ENCODE data around the gene PPP5C. TPM values are rescaled to one million over a fixed set of nuclear protein-coding genes. Genes with fewer than 3 reads are reported as not detected.

The PPP5C gene
- total RNA-seq, 1 experiment from 2014 or later = 79.9 TPM

DNA sequence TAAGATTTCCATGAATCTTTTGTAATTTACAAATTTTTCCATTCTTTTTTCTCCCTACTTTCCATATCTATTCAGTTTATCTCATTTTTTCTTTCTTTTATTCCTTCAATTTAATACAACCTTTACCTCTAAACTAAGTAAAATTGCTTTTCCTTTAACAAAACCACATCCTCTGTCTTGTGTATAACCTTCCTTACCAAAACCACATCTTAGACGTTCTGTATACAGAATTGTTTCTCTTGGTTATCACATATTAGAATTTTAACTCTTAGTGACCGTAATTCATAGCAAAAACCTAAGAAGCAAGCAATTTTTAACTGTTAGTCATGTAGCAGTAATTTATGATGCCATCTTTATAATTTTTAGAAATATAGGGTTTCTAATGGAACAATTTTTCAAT is 15.0 kb downstream of the PPP5C start:
- intact Hi-C loops (cut with micrococcal nuclease) = no loop called here
- H3K9me3 ChIP-seq (ENCODE audit: low read length) = no peaks in the 10 kb centered on the region
- no peak overlapping the region for H3K4me3 ChIP-seq (ENCODE audit: low read length)
- H3K4me1 ChIP-seq (ENCODE audit: insufficient read depth, low read length) = no peaks in the 10 kb centered on the region
- ATAC-seq (no peak), DNase-seq (no peak)
- H3K4me2 ChIP-seq (ENCODE audit: low read length) = no peak overlapping the region
- TF ChIP-seq EZH2phosphoT487 (IDR thresholded peaks at IDR 0.05; ENCODE audit: borderline replicate concordance, low read length) (no peak), CTCF (conservative IDR thresholded peaks at IDR 0.05; ENCODE audit: low read depth, low read length) (no peak)
- H3K27me3 ChIP-seq (ENCODE audit: low read length) = no peaks in the 10 kb centered on the region
- ChIA-PET CTCF (no interaction called here), POLR2A (ENCODE audit: unreplicated experiment) (no interaction called here)
- H3K36me3 ChIP-seq (ENCODE audit: low read depth, low read length) = peaks cover 5% of the 10 kb centered on the region; the same call in 1 of the 2 replicates
- H3F3A ChIP-seq (ENCODE audit: low read length, unreplicated experiment) = no peaks in the 10 kb centered on the region
- no peak overlapping the region for H3K9ac ChIP-seq (ENCODE audit: low read length)
- no peaks in the 10 kb centered on the region for H4K20me1 ChIP-seq (ENCODE audit: low read length)
- no peaks in the 10 kb centered on the region for H3K9me2 ChIP-seq (replicated peaks; ENCODE audit: low read length)
- no peak overlapping the region for H3K27ac ChIP-seq (ENCODE audit: low read length)
- H3K79me2 ChIP-seq (ENCODE audit: low read length) = peaks cover 27% of the 10 kb centered on the region
- BruUV-seq (replicated peaks) = no TSS peak
- H2AFZ ChIP-seq (ENCODE audit: low read length) = no peak overlapping the region

GRCh38 chr19:46364359-46364758 is 17.5 kb downstream of the PPP5C start:
- peaks cover 15% of the 10 kb centered on the region for H3K79me2 ChIP-seq (ENCODE audit: low read length)

GRCh38 chr19:46365561-46365960 is 18.7 kb downstream of the PPP5C start:
- ChIA-PET CTCF (no interaction called here), POLR2A (ENCODE audit: unreplicated experiment) (no interaction called here)
- BruUV-seq (replicated peaks) = no TSS peak
- H3K9ac ChIP-seq (ENCODE audit: low read length) = no peak overlapping the region
- no peak overlapping the region for H3K4me3 ChIP-seq (ENCODE audit: low read length)
- no peak overlapping the region for H2AFZ ChIP-seq (ENCODE audit: low read length)
- H3K4me2 ChIP-seq (ENCODE audit: low read length) = no peak overlapping the region
- H3K36me3 ChIP-seq (ENCODE audit: low read depth, low read length) = peaks cover 5% of the 10 kb centered on the region; the same call in 1 of the 2 replicates
- H4K20me1 ChIP-seq (ENCODE audit: low read length) = 0 out of 2 replicates have a peak, but pooled peaks cover 3% of the 10 kb centered on the region
- no peak for ATAC-seq
- intact Hi-C loops (cut with micrococcal nuclease) = loop anchor here (1.0 kb wide), 1 partner anchor 18 kb away; the partner anchor contains the start of gene PPP5C
- no peaks in the 10 kb centered on the region for H3K9me3 ChIP-seq (ENCODE audit: low read length)
- TF ChIP-seq CTCF (conservative IDR thresholded peaks at IDR 0.05; ENCODE audit: low read depth, low read length) (no peak), EZH2 (IDR thresholded peaks at IDR 0.05; ENCODE audit: low read length, unreplicated experiment) (no peak), EZH2phosphoT487 (IDR thresholded peaks at IDR 0.05; ENCODE audit: borderline replicate concordance, low read length) (no peak)
- no peaks in the 10 kb centered on the region for H3K27me3 ChIP-seq (ENCODE audit: low read length)
- H3K27ac ChIP-seq (ENCODE audit: low read length) = no peak overlapping the region
- H3K79me2 ChIP-seq (ENCODE audit: low read length) = peaks cover 16% of the 10 kb centered on the region
- no peaks in the 10 kb centered on the region for H3K9me2 ChIP-seq (replicated peaks; ENCODE audit: low read length)
- H3K4me1 ChIP-seq (ENCODE audit: insufficient read depth, low read length) = peaks cover 5% of the 10 kb centered on the region
- DNase-seq = no peak
- no peaks in the 10 kb centered on the region for H3F3A ChIP-seq (ENCODE audit: low read length, unreplicated experiment)

More at GRCh38 chr19:46364359-46364758, 17.5 kb downstream of the PPP5C start:
- Histone ChIP-seq H3K9me3 (ENCODE audit: low read length) (no peaks in the 10 kb centered on the region), H3F3A (ENCODE audit: low read length, unreplicated experiment) (no peaks in the 10 kb centered on the region), H2AFZ (ENCODE audit: low read length) (no peak overlapping the region), H3K4me3 (ENCODE audit: low read length) (no peak overlapping the region), H3K36me3 (ENCODE audit: low read depth, low read length) (peaks cover 5% of the 10 kb centered on the region; the same call in 1 of the 2 replicates), H3K9me2 (replicated peaks; ENCODE audit: low read length) (no peaks in the 10 kb centered on the region), H3K4me1 (ENCODE audit: insufficient read depth, low read length) (no peaks in the 10 kb centered on the region), H3K27ac (ENCODE audit: low read length) (no peak overlapping the region), H3K9ac (ENCODE audit: low read length) (no peak overlapping the region), H3K27me3 (ENCODE audit: low read length) (no peaks in the 10 kb centered on the region), H4K20me1 (ENCODE audit: low read length) (0 out of 2 replicates have a peak, but pooled peaks cover 3% of the 10 kb centered on the region), H3K4me2 (ENCODE audit: low read length) (no peak overlapping the region)
- CTCF ChIA-PET = no interaction called here
- POLR2A ChIA-PET (ENCODE audit: unreplicated experiment) = no interaction called here
- no TSS peak for BruUV-seq (replicated peaks)
- intact Hi-C loops (cut with micrococcal nuclease) = no loop called here
- DNase-seq (no peak), ATAC-seq (no peak)
- TF ChIP-seq CTCF (conservative IDR thresholded peaks at IDR 0.05; ENCODE audit: low read depth, low read length) (no peak), EZH2 (IDR thresholded peaks at IDR 0.05; ENCODE audit: low read length, unreplicated experiment) (no peak), EZH2phosphoT487 (IDR thresholded peaks at IDR 0.05; ENCODE audit: borderline replicate concordance, low read length) (no peak)

All from PC-3 (cell line).